ENCODE data around the gene PLA1A.

PLA1A gene

DNA sequence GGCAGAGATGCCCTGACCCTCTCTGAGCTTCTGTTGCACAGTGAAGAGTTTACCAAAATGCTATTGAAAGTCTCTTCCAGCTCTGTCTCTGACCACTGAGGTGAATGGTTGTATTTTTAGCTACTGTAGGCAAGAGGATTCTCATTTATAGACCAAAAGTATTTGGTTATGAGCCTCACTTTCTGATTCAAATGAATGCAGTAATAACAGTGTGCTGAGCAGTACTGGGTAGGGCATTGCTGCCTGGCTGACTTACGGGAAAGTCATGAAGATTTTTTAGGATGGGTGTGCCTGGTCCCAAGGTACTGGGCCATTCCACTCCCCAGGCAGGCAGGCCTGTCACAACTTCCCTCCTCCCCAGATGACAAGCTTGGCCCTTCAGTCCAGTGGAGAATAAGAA lies 15.5 kb downstream of the PLA1A start:
- no peak for FAIRE-seq
- DNase-seq (ENCODE audit: insufficient read length) = no peak
- no peak for TF ChIP-seq POLR2AphosphoS5 (IDR thresholded peaks at IDR 0.05; ENCODE audit: low read depth, low read length)
- no peak for TF ChIP-seq TAF1 (IDR thresholded peaks at IDR 0.05; ENCODE audit: borderline replicate concordance, low read depth, low read length)
- TF ChIP-seq POLR2A (IDR thresholded peaks at IDR 0.05; ENCODE audit: low read depth, low read length) = no peak

DNA sequence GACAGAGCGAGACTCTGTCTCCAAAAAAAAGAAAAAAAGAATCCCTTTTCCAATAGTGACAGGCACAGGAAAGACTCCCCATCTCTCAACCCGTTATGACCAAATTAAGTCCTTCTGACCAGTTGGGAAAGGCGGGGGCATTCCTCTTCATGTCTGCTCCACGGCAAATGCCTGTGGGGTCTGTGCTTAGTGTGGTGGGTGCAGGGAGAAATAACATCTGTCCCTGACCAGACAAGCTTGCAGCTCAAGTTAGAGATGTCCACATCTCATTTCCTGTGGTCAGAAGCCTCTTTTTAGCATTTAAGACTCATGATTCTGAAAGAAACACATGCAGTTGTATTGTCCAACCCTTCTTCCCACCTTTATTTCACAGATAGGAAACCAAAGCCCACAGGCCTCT lies 16.2 kb downstream of the PLA1A start:
- DNase-seq (ENCODE audit: insufficient read length) (no peak), FAIRE-seq (no peak)
- TF ChIP-seq TAF1 (IDR thresholded peaks at IDR 0.05; ENCODE audit: borderline replicate concordance, low read depth, low read length) (no peak), POLR2A (IDR thresholded peaks at IDR 0.05; ENCODE audit: low read depth, low read length) (no peak), POLR2AphosphoS5 (IDR thresholded peaks at IDR 0.05; ENCODE audit: low read depth, low read length) (no peak)

DNA sequence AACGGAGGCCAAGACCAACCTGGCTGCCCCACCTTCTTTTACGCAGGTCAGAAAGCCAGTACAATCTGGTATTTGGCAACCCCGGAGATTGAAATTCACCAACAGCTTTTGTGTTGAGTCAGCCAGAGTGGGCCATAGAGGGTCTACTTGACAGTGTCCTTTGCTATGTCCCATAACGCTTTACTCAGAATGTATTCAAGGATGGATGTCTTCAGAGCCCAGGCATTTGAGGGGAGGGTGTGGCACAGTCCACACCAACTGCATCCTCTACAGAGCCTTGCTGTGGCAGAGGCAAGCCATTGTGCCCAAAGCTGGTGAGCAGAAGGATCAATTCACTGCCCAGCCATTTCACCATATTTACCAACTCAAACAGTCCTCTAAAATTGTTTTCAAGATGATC lies 18.4 kb downstream of the PLA1A start:
- TF ChIP-seq POLR2AphosphoS5 (IDR thresholded peaks at IDR 0.05; ENCODE audit: low read depth, low read length) = no peak
- TF ChIP-seq TAF1 (IDR thresholded peaks at IDR 0.05; ENCODE audit: borderline replicate concordance, low read depth, low read length) = no peak
- TF ChIP-seq POLR2A (IDR thresholded peaks at IDR 0.05; ENCODE audit: low read depth, low read length) = no peak
- DNase-seq (ENCODE audit: insufficient read length) (no peak), FAIRE-seq (no peak)

DNA sequence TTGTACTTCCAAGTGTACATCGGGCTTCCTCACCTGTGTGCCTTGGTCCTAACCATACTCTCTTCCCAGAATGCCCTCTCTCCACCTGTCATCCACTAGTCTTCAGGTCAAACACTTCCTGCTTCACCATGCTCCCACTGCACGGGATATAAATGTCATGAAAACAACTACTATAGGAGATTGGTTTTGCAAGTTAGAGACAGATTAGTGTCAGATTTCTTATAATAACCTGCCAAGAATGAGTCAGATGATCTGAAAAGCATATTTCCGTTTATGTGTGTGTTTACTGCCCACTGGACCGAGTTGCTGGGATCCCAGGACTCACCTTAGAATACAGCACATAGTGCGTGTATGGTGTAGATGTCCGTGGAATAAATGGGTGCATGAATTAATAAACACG lies 21.4 kb downstream of the PLA1A start:
- FAIRE-seq = peak; percentile 78
- no peak for DNase-seq (ENCODE audit: insufficient read length)
- no peak for TF ChIP-seq POLR2A (IDR thresholded peaks at IDR 0.05; ENCODE audit: low read depth, low read length)
- TF ChIP-seq TAF1 (IDR thresholded peaks at IDR 0.05; ENCODE audit: borderline replicate concordance, low read depth, low read length) = no peak
- TF ChIP-seq POLR2AphosphoS5 (IDR thresholded peaks at IDR 0.05; ENCODE audit: low read depth, low read length) = no peak

DNA sequence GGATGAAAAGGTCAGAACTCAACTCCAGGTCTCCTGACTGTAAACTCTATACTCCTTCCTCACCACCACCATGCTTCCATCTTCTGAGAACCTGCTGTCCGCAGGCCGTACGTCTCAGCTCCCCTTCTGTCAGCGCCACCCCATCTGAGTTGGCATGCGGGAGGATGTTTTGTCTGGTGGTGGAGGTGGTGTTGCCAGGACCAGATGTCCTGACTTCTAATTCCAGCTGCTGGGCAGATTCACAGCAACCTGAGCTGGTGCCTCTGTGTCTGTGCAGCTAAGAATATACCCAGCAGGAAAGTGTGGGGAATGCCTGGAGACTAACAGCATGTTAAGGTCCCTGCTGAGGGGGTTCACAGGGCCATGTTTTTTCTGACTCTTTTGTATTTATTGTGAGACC lies 23.2 kb downstream of the PLA1A start:
- DNase-seq (ENCODE audit: insufficient read length) = no peak
- TF ChIP-seq POLR2AphosphoS5 (IDR thresholded peaks at IDR 0.05; ENCODE audit: low read depth, low read length) = no peak
- no peak for TF ChIP-seq TAF1 (IDR thresholded peaks at IDR 0.05; ENCODE audit: borderline replicate concordance, low read depth, low read length)
- no peak for TF ChIP-seq POLR2A (IDR thresholded peaks at IDR 0.05; ENCODE audit: low read depth, low read length)
- FAIRE-seq = no peak

DNA sequence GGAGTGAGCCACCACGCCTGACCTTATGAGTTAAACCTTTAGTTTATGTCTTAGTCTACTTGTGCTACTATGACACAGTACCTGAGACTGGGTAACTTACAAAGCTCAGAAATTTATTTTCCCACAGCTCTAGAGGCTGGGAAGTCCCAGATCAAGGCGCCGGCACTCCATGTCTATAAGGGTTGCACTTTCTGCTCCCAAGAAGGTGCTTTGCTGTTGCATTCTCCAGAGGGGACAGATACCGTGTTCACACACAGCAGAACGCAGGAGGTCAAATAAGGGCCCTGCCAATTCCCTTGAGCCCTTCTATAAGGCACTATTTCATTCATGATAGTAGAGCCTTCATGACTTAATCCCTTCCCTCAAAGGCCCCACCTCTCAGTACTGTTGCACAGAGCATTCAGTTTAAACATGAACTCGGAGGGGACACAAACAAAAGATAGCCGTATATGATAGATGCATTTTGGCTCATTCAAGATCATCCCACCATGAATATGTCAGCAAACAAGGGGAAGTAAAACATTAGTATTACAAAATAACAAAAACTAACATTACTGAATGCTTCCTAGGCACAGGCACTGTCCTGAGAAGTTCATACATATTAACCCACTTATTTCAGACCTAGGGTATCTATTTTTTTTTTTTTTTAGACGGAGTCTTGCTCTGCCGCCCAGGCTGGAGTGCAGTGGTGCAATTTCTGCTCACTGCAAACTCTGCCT lies 26.5 kb downstream of the PLA1A start:
- DNase-seq (ENCODE audit: insufficient read length) (no peak), FAIRE-seq (no peak)
- no peak for TF ChIP-seq POLR2AphosphoS5 (IDR thresholded peaks at IDR 0.05; ENCODE audit: low read depth, low read length)
- no peak for TF ChIP-seq POLR2A (IDR thresholded peaks at IDR 0.05; ENCODE audit: low read depth, low read length)
- TF ChIP-seq TAF1 (IDR thresholded peaks at IDR 0.05; ENCODE audit: borderline replicate concordance, low read depth, low read length) = no peak

DNA sequence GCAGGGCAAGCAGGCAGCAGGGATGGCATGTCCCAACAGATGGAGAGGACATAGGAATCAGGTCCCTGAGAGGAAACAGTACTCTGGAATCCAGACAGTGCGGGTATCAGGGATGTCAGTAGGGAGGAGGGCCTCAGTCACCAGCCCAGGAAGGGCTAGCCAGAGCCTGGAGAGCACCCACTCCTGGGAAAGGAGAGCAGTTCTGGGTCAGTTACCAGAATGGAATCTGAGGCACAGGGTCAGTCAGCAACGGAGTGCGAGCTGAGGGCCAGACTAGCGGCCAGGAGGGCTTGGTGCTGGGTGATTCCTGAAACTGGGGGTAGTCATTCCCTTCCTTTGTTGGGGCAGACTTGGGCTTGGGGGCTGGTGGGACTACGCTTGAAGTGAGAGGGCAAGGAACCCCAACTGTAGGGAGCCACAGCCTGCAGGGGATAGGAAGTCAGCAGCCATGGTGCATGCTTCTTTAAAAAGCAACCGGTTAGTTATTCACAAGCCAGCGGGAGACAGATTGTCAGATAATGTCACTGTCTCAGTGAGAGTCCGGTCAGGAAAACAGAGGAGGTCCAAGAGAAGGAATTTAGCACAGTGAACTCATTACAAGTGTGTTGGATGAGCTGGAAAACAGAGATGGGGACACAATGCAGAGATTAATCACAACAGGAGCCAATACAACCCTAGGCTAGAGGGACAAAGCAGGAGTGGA lies 27.9 kb downstream of the PLA1A start:
- TF ChIP-seq POLR2A (IDR thresholded peaks at IDR 0.05; ENCODE audit: low read depth, low read length) = no peak
- no peak for TF ChIP-seq TAF1 (IDR thresholded peaks at IDR 0.05; ENCODE audit: borderline replicate concordance, low read depth, low read length)
- no peak for TF ChIP-seq POLR2AphosphoS5 (IDR thresholded peaks at IDR 0.05; ENCODE audit: low read depth, low read length)
- FAIRE-seq = no peak
- DNase-seq (ENCODE audit: insufficient read length) = no peak

DNA sequence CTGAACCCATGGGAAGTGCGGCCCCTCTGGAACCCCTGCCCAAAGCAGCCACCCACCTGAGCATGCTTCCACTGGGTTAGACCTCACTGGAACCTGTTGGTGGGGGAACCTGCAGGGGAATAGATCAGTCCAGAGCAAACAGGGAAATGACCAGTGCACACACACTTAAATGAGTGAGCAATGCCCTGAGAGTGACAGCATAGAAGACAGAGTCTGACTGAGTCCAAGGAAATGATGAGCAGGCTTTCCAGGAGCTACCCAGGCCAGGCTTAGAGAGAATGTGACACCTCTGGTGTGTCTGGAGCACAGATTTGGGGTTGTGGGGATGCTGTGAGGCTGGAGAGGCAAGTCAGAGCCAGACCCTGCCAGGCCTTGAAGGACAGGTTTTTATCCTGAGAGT lies 28.5 kb downstream of the PLA1A start:
- TF ChIP-seq POLR2A (IDR thresholded peaks at IDR 0.05; ENCODE audit: low read depth, low read length) (no peak), POLR2AphosphoS5 (IDR thresholded peaks at IDR 0.05; ENCODE audit: low read depth, low read length) (no peak), TAF1 (IDR thresholded peaks at IDR 0.05; ENCODE audit: borderline replicate concordance, low read depth, low read length) (no peak)
- no peak for DNase-seq (ENCODE audit: insufficient read length)
- FAIRE-seq = no peak

DNA sequence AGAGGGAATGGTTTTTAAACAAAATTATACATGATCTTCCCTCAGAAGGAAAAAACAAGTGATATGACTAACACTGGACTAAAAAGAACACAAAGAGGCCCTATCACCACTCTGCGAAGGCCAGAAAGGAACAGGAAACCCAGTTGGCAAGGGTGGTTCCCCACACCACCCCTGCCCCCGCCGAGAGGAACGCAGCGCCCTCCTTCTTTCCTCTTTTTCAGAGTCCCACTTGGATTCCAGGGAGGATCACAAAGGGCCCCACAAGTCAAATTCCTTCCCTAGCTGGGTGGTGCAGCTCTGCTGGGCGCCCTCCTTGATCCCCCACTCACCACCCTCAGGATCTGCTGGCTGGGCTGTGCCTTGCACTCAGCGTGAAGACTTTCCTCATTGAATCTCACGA lies 29.8 kb downstream of the PLA1A start:
- DNase-seq (ENCODE audit: insufficient read length) = peak; percentile 35
- TF ChIP-seq POLR2AphosphoS5 (IDR thresholded peaks at IDR 0.05; ENCODE audit: low read depth, low read length) (no peak), POLR2A (IDR thresholded peaks at IDR 0.05; ENCODE audit: low read depth, low read length) (no peak), TAF1 (IDR thresholded peaks at IDR 0.05; ENCODE audit: borderline replicate concordance, low read depth, low read length) (no peak)
- no peak for FAIRE-seq

DNA sequence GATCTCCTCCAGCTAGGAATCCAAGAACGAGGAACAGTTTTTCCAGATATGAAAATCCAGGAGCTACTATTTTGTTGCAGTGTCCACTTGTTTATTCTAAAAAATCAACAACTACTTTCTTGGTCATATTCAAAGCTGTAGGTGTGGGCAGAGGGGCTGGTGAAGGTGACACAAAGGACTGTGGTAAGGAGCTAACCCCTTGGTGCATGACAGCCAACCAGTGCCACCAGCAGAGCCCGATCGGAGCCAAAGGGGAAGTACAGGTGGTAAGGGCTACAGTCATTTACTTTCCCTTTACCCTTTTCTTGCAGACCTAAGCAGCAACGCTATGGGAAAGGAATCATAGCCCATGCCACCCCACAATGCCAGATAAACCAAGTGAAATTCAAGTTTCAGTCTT lies 30.7 kb downstream of the PLA1A start:
- no peak for FAIRE-seq
- peak; percentile 29 for DNase-seq (ENCODE audit: insufficient read length)
- TF ChIP-seq POLR2AphosphoS5 (IDR thresholded peaks at IDR 0.05; ENCODE audit: low read depth, low read length) (no peak; the same call in 1 of the 2 replicates), POLR2A (IDR thresholded peaks at IDR 0.05; ENCODE audit: low read depth, low read length) (no peak), TAF1 (IDR thresholded peaks at IDR 0.05; ENCODE audit: borderline replicate concordance, low read depth, low read length) (no peak)

DNA sequence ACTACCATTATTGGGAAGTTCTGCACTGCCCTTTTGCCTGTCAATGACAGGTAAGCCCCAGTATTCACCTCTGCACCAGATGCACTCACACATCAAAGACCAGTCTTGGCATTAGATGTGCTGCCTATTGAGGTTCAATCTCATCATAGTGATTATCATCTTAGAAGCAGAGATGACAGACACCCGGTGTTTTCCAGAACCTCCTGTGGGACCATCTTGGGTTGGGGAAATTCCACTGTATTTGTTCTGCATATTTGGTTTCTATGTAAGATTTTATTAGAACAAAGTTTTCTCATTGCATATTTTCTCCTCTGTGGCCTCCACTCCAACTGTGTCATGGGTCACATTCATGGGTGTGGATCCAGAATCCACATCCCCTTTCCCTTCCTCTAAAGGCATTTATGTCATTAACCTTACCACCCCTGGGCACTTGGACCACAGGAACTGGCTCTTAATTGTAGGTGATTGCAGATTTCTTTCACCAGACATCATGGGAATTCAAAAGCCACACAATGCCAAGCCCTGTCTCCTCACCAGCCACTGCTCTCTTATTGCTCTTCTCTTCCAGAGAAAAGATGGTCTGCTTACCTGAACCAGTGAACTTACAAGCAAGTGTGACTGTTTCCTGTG lies 31.2 kb downstream of the PLA1A start:
- no peak for TF ChIP-seq POLR2AphosphoS5 (IDR thresholded peaks at IDR 0.05; ENCODE audit: low read depth, low read length)
- TF ChIP-seq POLR2A (IDR thresholded peaks at IDR 0.05; ENCODE audit: low read depth, low read length) = no peak
- TF ChIP-seq TAF1 (IDR thresholded peaks at IDR 0.05; ENCODE audit: borderline replicate concordance, low read depth, low read length) = no peak; the same call in 1 of the 2 replicates
- peak; percentile 72 for FAIRE-seq
- no peak for DNase-seq (ENCODE audit: insufficient read length)

Data from GM12892 (cell line).